Measurements from ENCODE around the gene NDUFB5.

- TF ChIP-seq CTCF (IDR thresholded peaks at IDR 0.05) (peak; percentile 51 to 72 (median 62)), POLR2A (IDR thresholded peaks at IDR 0.05) (no peak)
Observed at GRCh38 chr3:179558742-179559364, 45.7 kb upstream of the NDUFB5 start.

All from uterus (tissue), 2 donors.